RWPE2 (cell line): ENCODE data around the gene VOPP1.

ENCODE experiments used
- ATAC-seq: fragments of 200-7000 bp; cut with Tn5 transposase; 3 replicates; pipeline ENCODE4 v1.9.1; 2021; ENCODE audit warnings: low read depth
- DNase-seq: peaks from one replicate; pipeline ENCODE4 v3.0.0-alpha.2; 2020; ENCODE audit warnings: low spot score
- H3K27ac ChIP-seq: fragments of 450-650 bp; 2 replicates; pipeline ENCODE4 v1.5.1; 2017; ENCODE audit warnings: mild to moderate bottlenecking; ENCODE audit not compliant: poor library complexity, severe bottlenecking
- H3K27me3 ChIP-seq: fragments of 250-450 bp; sonication (Bioruptor Pico); 2 replicates; pipeline ENCODE4 v1.5.1; 2021; ENCODE audit warnings: mild to moderate bottlenecking, moderate library complexity; ENCODE audit not compliant: insufficient read depth, poor library complexity, severe bottlenecking
- H3K36me3 ChIP-seq: fragments of 250-450 bp; sonication (Bioruptor Pico); 2 replicates; pipeline ENCODE4 v1.5.1; 2020; ENCODE audit warnings: low read depth, mild to moderate bottlenecking, moderate library complexity
- H3K4me1 ChIP-seq: fragments of 250-450 bp; sonication (Bioruptor Pico); 2 replicates; pipeline ENCODE4 v1.5.1; 2021; ENCODE audit warnings: mild to moderate bottlenecking, moderate library complexity; ENCODE audit not compliant: insufficient read depth, poor library complexity, severe bottlenecking
- H3K4me3 ChIP-seq: fragments of 250-450 bp; sonication (Bioruptor Pico); 2 replicates; pipeline ENCODE4 v1.5.1; 2021; ENCODE audit warnings: mild to moderate bottlenecking, moderate library complexity; ENCODE audit not compliant: severe bottlenecking
- H3K9me3 ChIP-seq: fragments of 250-450 bp; sonication (Bioruptor Pico); 2 replicates; pipeline ENCODE4 v1.5.1; 2021; ENCODE audit warnings: mild to moderate bottlenecking, moderate library complexity; ENCODE audit not compliant: severe bottlenecking
- CTCF ChIP-seq: fragments of 450-650 bp; IDR thresholded peaks from one replicate; pipeline ENCODE4 v1.5.1; 2017; ENCODE audit warnings: mild to moderate bottlenecking, moderate library complexity; ENCODE audit not compliant: poor library complexity, severe bottlenecking

VOPP1 gene

GRCh38 chr7:55500117-55500756 is 72.1 kb downstream of the VOPP1 start:
- peaks cover 11% of the 10 kb centered on the region for H3K4me1 ChIP-seq
- no peaks in the 10 kb centered on the region for H3K36me3 ChIP-seq
- no peak overlapping the region for H3K4me3 ChIP-seq
- no peak for ATAC-seq
- no peaks in the 10 kb centered on the region for H3K27me3 ChIP-seq
- no peak for DNase-seq
- TF ChIP-seq CTCF = no peak
- H3K9me3 ChIP-seq = no peaks in the 10 kb centered on the region
- no peak overlapping the region for H3K27ac ChIP-seq

- ATAC-seq (no peak), DNase-seq (no peak)
- no peak for TF ChIP-seq CTCF
- Histone ChIP-seq H3K36me3 (no peaks in the 10 kb centered on the region), H3K27ac (no peak overlapping the region), H3K4me3 (no peak overlapping the region), H3K27me3 (no peaks in the 10 kb centered on the region), H3K9me3 (no peaks in the 10 kb centered on the region), H3K4me1 (peaks cover 4% of the 10 kb centered on the region)
Measured at GRCh38 chr7:55499591-55499990, 72.7 kb downstream of the VOPP1 start.

GRCh38 chr7:55498770-55499169 is 73.5 kb downstream of the VOPP1 start:
- H3K27me3 ChIP-seq = no peaks in the 10 kb centered on the region
- no peaks in the 10 kb centered on the region for H3K9me3 ChIP-seq
- no peaks in the 10 kb centered on the region for H3K4me1 ChIP-seq
- no peak for TF ChIP-seq CTCF
- DNase-seq (no peak), ATAC-seq (no peak)
- no peak overlapping the region for H3K27ac ChIP-seq
- peaks cover under 1% of the 10 kb centered on the region; the same call in 1 of the 2 replicates for H3K36me3 ChIP-seq
- no peak overlapping the region for H3K4me3 ChIP-seq

GRCh38 chr7:55498142-55498541 is 74.2 kb downstream of the VOPP1 start:
- TF ChIP-seq CTCF = no peak
- Histone ChIP-seq H3K36me3 (peaks cover 5% of the 10 kb centered on the region; the same call in 1 of the 2 replicates), H3K4me1 (no peaks in the 10 kb centered on the region), H3K9me3 (no peaks in the 10 kb centered on the region), H3K27me3 (no peaks in the 10 kb centered on the region), H3K27ac (no peak overlapping the region), H3K4me3 (no peak overlapping the region)
- no peak for ATAC-seq
- DNase-seq = no peak

- H3K4me3 ChIP-seq = no peak overlapping the region
- no peaks in the 10 kb centered on the region for H3K9me3 ChIP-seq
- DNase-seq (no peak), ATAC-seq (no peak)
- no peaks in the 10 kb centered on the region for H3K4me1 ChIP-seq
- H3K36me3 ChIP-seq = peaks cover 5% of the 10 kb centered on the region; the same call in 1 of the 2 replicates
- no peak for TF ChIP-seq CTCF
- H3K27me3 ChIP-seq = no peaks in the 10 kb centered on the region
- H3K27ac ChIP-seq = no peak overlapping the region
Measured at GRCh38 chr7:55497521-55497920, 74.8 kb downstream of the VOPP1 start.
